HCT116 (cell line): ENCODE measurements around the gene WNT9A.

Experiments used
- CTCF ChIP-seq, 3 experiments: fragments of 200-600 bp in 1 of 3; sonication (generic) in 1 of 3; IDR thresholded peaks in 2 of 3; conservative IDR thresholded peaks in 1 of 3; 2 replicates each; pipeline ENCODE4 v1.5.1; 2012 to 2017; ENCODE audit warnings: low read depth in 2 of 3, low read length in 2 of 3, antibody characterized with exemption in 1 of 3, borderline replicate concordance in 1 of 3, control low read depth in 1 of 3, mild to moderate bottlenecking in 1 of 3, mixed read lengths in 1 of 3, mixed run types in 1 of 3, moderate library complexity in 1 of 3; ENCODE audit not compliant: insufficient read depth in 1 of 3
- EZH2 ChIP-seq: fragments of 200-600 bp; sonication (generic); IDR thresholded peaks from 2 replicates; pipeline ENCODE4 v1.6.1; 2017; ENCODE audit warnings: antibody characterized with exemption, mixed run types
- JUND ChIP-seq: IDR thresholded peaks from 2 replicates; pipeline ENCODE4 v1.6.1; 2012
- MAX ChIP-seq: IDR thresholded peaks from 2 replicates; pipeline ENCODE4 v1.6.1; 2012
- SIN3A ChIP-seq: IDR thresholded peaks from 2 replicates; pipeline ENCODE4 v1.6.1; 2012; ENCODE audit warnings: low read depth
- TCF7L2 ChIP-seq: IDR thresholded peaks from 2 replicates; pipeline ENCODE4 v1.7.0; 2011; ENCODE audit warnings: borderline replicate concordance, inconsistent platforms; ENCODE audit not compliant: insufficient read depth, insufficient read length; ENCODE audit errors: extremely low read depth
- ZFX ChIP-seq: fragments of 450-650 bp; IDR thresholded peaks from 2 replicates; pipeline ENCODE4 v1.6.1; 2017

- TF ChIP-seq SIN3A (no peak), CTCF (IDR thresholded peaks at IDR 0.05 in 2 of 3, conservative IDR thresholded peaks at IDR 0.05 in 1 of 3; ENCODE audit: borderline replicate concordance in 1 of 3, insufficient read depth in 1 of 3, low read depth in 2 of 3, low read length in 2 of 3) (no peak), EZH2 (no peak), TCF7L2 (no peak), MAX (no peak; the same call in 1 of the 2 replicates), ZFX (no peak), JUND (no peak)
Observed at GRCh38 chr1:227947676-227948492, at the start of gene WNT9A.
